CD14-positive monocyte (primary cell): Measurements from ENCODE around the gene UGT2B7. TPM values are rescaled to one million over a fixed set of nuclear protein-coding genes. Genes with fewer than 3 reads are reported as not detected.

Experiments used
- DNase-seq, 3 donors: peaks; one replicate each; pipeline ENCODE4 v3.0.0-alpha.2; 2011 to 2022
- H2AFZ ChIP-seq: 2 replicates; pipeline ENCODE4 v1.6.0; 2012; ENCODE audit warnings: mild to moderate bottlenecking, low read depth, low read length, inconsistent platforms; ENCODE audit not compliant: insufficient read depth, poor library complexity, severe bottlenecking
- H3K27ac ChIP-seq, 2 donors: 1 replicate in 1 of 2; 2 replicates in 1 of 2; pipeline ENCODE4 v1.5.1; 2012 to 2013; ENCODE audit warnings: low read length in 2 of 2, control low read depth in 1 of 2, inconsistent platforms in 1 of 2, low read depth in 1 of 2, mild to moderate bottlenecking in 1 of 2
- H3K27me3 ChIP-seq, 2 donors: one replicate each; pipeline versions ENCODE4 v1.6.0 to v1.6.1; 2011 to 2013; ENCODE audit warnings: low read length in 2 of 2; ENCODE audit not compliant: control insufficient read depth in 2 of 2, insufficient read depth in 2 of 2
- H3K36me3 ChIP-seq, 2 donors: replicated peaks in 1 of 2; 1 replicate in 1 of 2; 2 replicates in 1 of 2; pipeline versions ENCODE4 v1.5.1 to v1.6.1; 2012 to 2013; ENCODE audit warnings: low read length in 2 of 2, control low read depth in 1 of 2, inconsistent platforms in 1 of 2, mild to moderate bottlenecking in 1 of 2; ENCODE audit not compliant: insufficient read depth in 2 of 2, control insufficient read depth in 1 of 2
- H3K4me1 ChIP-seq, 2 donors: 1 replicate in 1 of 2; 2 replicates in 1 of 2; pipeline versions ENCODE4 v1.5.1 to v1.6.1; 2012 to 2013; ENCODE audit warnings: low read length in 2 of 2, control low read depth in 1 of 2, inconsistent platforms in 1 of 2, mild to moderate bottlenecking in 1 of 2, moderate library complexity in 1 of 2; ENCODE audit not compliant: insufficient read depth in 2 of 2, control insufficient read depth in 1 of 2
- H3K4me2 ChIP-seq: replicated peaks from 2 replicates; pipeline ENCODE3; 2012; ENCODE audit warnings: low read length, moderate library complexity, mild to moderate bottlenecking; ENCODE audit not compliant: poor library complexity, severe bottlenecking; ENCODE audit errors: extremely low read depth
- H3K4me3 ChIP-seq, 3 experiments: fragments of 200-600 bp in 1 of 3; sonication (generic) in 1 of 3; replicated peaks in 1 of 3; 1 replicate in 2 of 3; 2 replicates in 1 of 3; pipeline ENCODE4 v1.5.1; 2011 to 2013; ENCODE audit warnings: low read length in 3 of 3, mild to moderate bottlenecking in 3 of 3, control low read depth in 2 of 3, low read depth in 2 of 3, inconsistent platforms in 1 of 3, moderate library complexity in 1 of 3
- H3K79me2 ChIP-seq: 2 replicates; pipeline ENCODE4 v1.6.0; 2012; ENCODE audit warnings: mild to moderate bottlenecking, control low read depth, inconsistent platforms, low read length, moderate library complexity; ENCODE audit not compliant: insufficient read depth
- H3K9ac ChIP-seq: 2 replicates; pipeline ENCODE4 v1.6.0; 2017; ENCODE audit warnings: low read length, mild to moderate bottlenecking; ENCODE audit not compliant: insufficient read depth, poor library complexity, severe bottlenecking
- H3K9me3 ChIP-seq, 2 donors: replicated peaks in 1 of 2; 1 replicate in 1 of 2; 2 replicates in 1 of 2; pipeline versions ENCODE4 v1.5.1 to v1.6.1; 2012 to 2013; ENCODE audit warnings: low read length in 2 of 2, control low read depth in 1 of 2; ENCODE audit not compliant: control insufficient read depth in 1 of 2, insufficient read depth in 1 of 2
- H4K20me1 ChIP-seq: 2 replicates; pipeline ENCODE4 v1.6.0; 2012; ENCODE audit warnings: mild to moderate bottlenecking, low read length, control low read depth, moderate library complexity; ENCODE audit not compliant: insufficient read depth
- H3K27ac Mint-ChIP-seq, 7 donors: one replicate each; pipeline ENCODE4 v1.8.0; 2020; ENCODE audit warnings: mild to moderate bottlenecking in 7 of 7, mixed read lengths in 7 of 7, moderate library complexity in 6 of 7, inconsistent platforms in 2 of 7
- H3K27me3 Mint-ChIP-seq, 3 donors: one replicate each; pipeline ENCODE4 v1.8.0; 2021 to 2022; ENCODE audit warnings: low read depth in 3 of 3, mild to moderate bottlenecking in 3 of 3, mixed read lengths in 3 of 3, moderate library complexity in 3 of 3, inconsistent platforms in 1 of 3
- H3K36me3 Mint-ChIP-seq, 2 donors: one replicate each; pipeline ENCODE4 v1.8.0; 2020; ENCODE audit warnings: mixed read lengths in 2 of 2, inconsistent platforms in 1 of 2, mild to moderate bottlenecking in 1 of 2
- H3K4me1 Mint-ChIP-seq: one replicate; pipeline ENCODE4 v1.8.0; 2020; ENCODE audit warnings: mild to moderate bottlenecking, mixed read lengths
- H3K4me3 Mint-ChIP-seq, 2 donors: one replicate each; pipeline ENCODE4 v1.8.0; 2020; ENCODE audit warnings: mild to moderate bottlenecking in 2 of 2, mixed read lengths in 2 of 2, moderate library complexity in 1 of 2
- H3K9me3 Mint-ChIP-seq, 7 donors: one replicate each; pipeline ENCODE4 v1.8.0; 2020 to 2022; ENCODE audit warnings: mixed read lengths in 7 of 7, mild to moderate bottlenecking in 6 of 7, moderate library complexity in 6 of 7, inconsistent platforms in 2 of 7
- CTCF ChIP-seq: fragments of 200-600 bp; IDR thresholded peaks from one replicate; pipeline ENCODE4 v1.8.0; 2022; ENCODE audit warnings: antibody characterized with exemption, mild to moderate bottlenecking
- WGBS: methylation state at CpG from one replicate; pipeline ENCODE4 v1.1.5; 2013; ENCODE audit warnings: missing lambda C conversion rate; ENCODE audit not compliant: insufficient coverage; 5-methylcytosine and 5-hydroxymethylcytosine counted together
- intact Hi-C, 2 donors: fragments of 100-400 bp; cut with micrococcal nuclease; formaldehyde crosslinking; loops; one replicate each; pipeline versions ENCODE4 v1.15.0 to v1.15.1; 2023
- polyA plus RNA-seq, 3 donors: library from polyadenylated mRNA; depleted of rRNA in 1 of 3; unstranded in 2 of 3; stranded (reverse) in 1 of 3; fragments of 300-500 nt in 2 of 3; fragments of >200 nt in 1 of 3; fragmentation: Illumina TruSeq in 2 of 3; gene quantifications; 1 replicate in 2 of 3; 2 replicates in 1 of 3; pipeline ENCODE4 v1.2.3, GENCODE V29; 2012 to 2021

UGT2B7 gene
- polyA plus RNA-seq, 3 donors, result not detected

- no peak overlapping the region for H3K4me3 Mint-ChIP-seq
These were observed 4.1 kb upstream of the UGT2B7 start for GRCh38 chr4:69092190-69092589.

GRCh38 chr4:69092980-69093568 lies 3.2 kb upstream of the UGT2B7 start:
- intact Hi-C loops, result no loop called here
- H3K4me3 Mint-ChIP-seq, result no peak overlapping the region
- no peak for DNase-seq
- Histone ChIP-seq H3K27ac (no peak overlapping the region), H3K4me2 (no peak overlapping the region), H3K4me1 (no peaks in the 10 kb centered on the region), H3K36me3 (no peaks in the 10 kb centered on the region), H3K79me2 (no peaks in the 10 kb centered on the region), H3K9ac (no peak overlapping the region), H3K9me3 (no peaks in the 10 kb centered on the region), H3K27me3 (no peaks in the 10 kb centered on the region), H4K20me1 (no peaks in the 10 kb centered on the region), H2AFZ (no peak overlapping the region), H3K4me3 (no peak overlapping the region)
- no peak overlapping the region for H3K27ac Mint-ChIP-seq
- TF ChIP-seq CTCF, result no peak
- H3K4me1 Mint-ChIP-seq, result peaks cover 13% of the 10 kb centered on the region
- no peaks in the 10 kb centered on the region for H3K27me3 Mint-ChIP-seq
- 88% methylated on average over 2 of the region's 6 CpGs for WGBS
- peaks cover 0 to 9% (median 2%) of the 10 kb centered on the region in 7 donors for H3K9me3 Mint-ChIP-seq
- H3K36me3 Mint-ChIP-seq, result no peaks in the 10 kb centered on the region

More at GRCh38 chr4:69092190-69092589, 4.1 kb upstream of the UGT2B7 start:
- Histone ChIP-seq H3K9ac (no peak overlapping the region), H3K9me3 (no peaks in the 10 kb centered on the region), H3K27ac (no peak overlapping the region), H2AFZ (no peak overlapping the region), H3K4me3 (no peak overlapping the region), H3K4me2 (no peak overlapping the region), H3K27me3 (no peaks in the 10 kb centered on the region), H3K36me3 (no peaks in the 10 kb centered on the region), H3K4me1 (no peaks in the 10 kb centered on the region), H4K20me1 (no peaks in the 10 kb centered on the region), H3K79me2 (no peaks in the 10 kb centered on the region)
- WGBS, result no CpG with 5 or more reads among the region's 1 CpG
- no peak for TF ChIP-seq CTCF
- Mint-ChIP-seq H3K27me3 (no peaks in the 10 kb centered on the region), H3K36me3 (no peaks in the 10 kb centered on the region), H3K27ac (no peak overlapping the region), H3K9me3 (peaks cover 0 to 9% (median 2%) of the 10 kb centered on the region in 7 donors), H3K4me1 (peaks cover 13% of the 10 kb centered on the region)
- DNase-seq, result no peak
- intact Hi-C loops, result no loop called here
